Measurements from ENCODE around the gene USP17L10.
"Not testable (repeated sequence)": the region's sequence is repeated elsewhere in the genome, so short reads cannot be mapped to it uniquely, and the experiment has no call there.

DNA sequence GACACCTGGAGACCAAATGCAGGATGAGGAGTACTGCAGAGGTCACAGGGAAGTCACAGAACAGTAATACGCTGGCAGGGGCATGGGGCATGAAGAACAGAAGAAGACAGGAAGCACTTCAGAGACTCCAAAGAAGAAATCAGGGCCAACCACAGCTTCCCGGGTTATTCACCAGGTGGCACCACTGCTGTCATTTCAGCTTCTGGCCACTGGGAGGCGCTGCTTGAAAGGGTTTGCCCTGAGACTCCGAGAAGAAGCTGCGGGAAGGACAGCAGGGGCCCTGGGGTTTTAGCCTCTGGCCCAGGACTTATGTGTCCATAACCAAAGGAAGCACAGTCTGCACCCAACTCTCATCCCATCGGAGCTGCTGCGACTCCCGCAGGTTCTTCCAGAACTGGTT is 44.5 kb upstream of the USP17L10 start:
- TF ChIP-seq ZNF274 (IDR thresholded peaks at IDR 0.05; ENCODE audit: low read depth, low read length); YY1 (IDR thresholded peaks at IDR 0.05; ENCODE audit: insufficient read depth, insufficient read length): not testable (repeated sequence)
